ENCODE results near the gene PGBD5. TPM values are rescaled to one million over a fixed set of nuclear protein-coding genes. Genes with fewer than 3 reads are reported as not detected.

Gene PGBD5
- total RNA-seq, 1 donor from 2014 or later, result 16.1 TPM

- DNase-seq (no peak), ATAC-seq (no peak)
- intact Hi-C loops (cut with micrococcal nuclease), result no loop called here
Measured at GRCh38 chr1:230401101-230401500, 25.0 kb downstream of the PGBD5 start.

GRCh38 chr1:230400007-230400344 lies 26.2 kb downstream of the PGBD5 start:
- DNase-seq (no peak), ATAC-seq (no peak)
- intact Hi-C loops (cut with micrococcal nuclease), result no loop called here

GRCh38 chr1:230399321-230400006 lies 26.7 kb downstream of the PGBD5 start:
- DNase-seq, result no peak

GRCh38 chr1:230398856-230399255 lies 27.3 kb downstream of the PGBD5 start:
- ATAC-seq (no peak), DNase-seq (no peak)
- intact Hi-C loops (cut with micrococcal nuclease), result no loop called here

More at GRCh38 chr1:230399321-230400006, 26.7 kb downstream of the PGBD5 start:
- no peak for ATAC-seq
- intact Hi-C loops (cut with micrococcal nuclease), result no loop called here

GRCh38 chr1:230396966-230397365 lies 29.2 kb downstream of the PGBD5 start:
- intact Hi-C loops (cut with micrococcal nuclease), result no loop called here
- ATAC-seq (no peak), DNase-seq (no peak)

- no peak for ATAC-seq
- no peak for DNase-seq
- intact Hi-C loops (cut with micrococcal nuclease), result no loop called here
Measured at GRCh38 chr1:230395932-230396331, 30.2 kb downstream of the PGBD5 start.

- DNase-seq (no peak), ATAC-seq (no peak)
- intact Hi-C loops (cut with micrococcal nuclease), result no loop called here
Measured at GRCh38 chr1:230394741-230395140, 31.4 kb downstream of the PGBD5 start.

- intact Hi-C loops (cut with micrococcal nuclease), result no loop called here
- no peak for ATAC-seq
- no peak for DNase-seq
Measured at GRCh38 chr1:230394134-230394533, 32.0 kb downstream of the PGBD5 start.

GRCh38 chr1:230393722-230394121 lies 32.4 kb downstream of the PGBD5 start:
- DNase-seq, result no peak
- intact Hi-C loops (cut with micrococcal nuclease), result no loop called here
- ATAC-seq, result no peak

GRCh38 chr1:230392920-230393521 lies 33.1 kb downstream of the PGBD5 start:
- intact Hi-C loops (cut with micrococcal nuclease), result no loop called here
- DNase-seq (no peak), ATAC-seq (no peak)

GRCh38 chr1:230392536-230392909 lies 33.6 kb downstream of the PGBD5 start:
- DNase-seq (no peak), ATAC-seq (no peak)
- intact Hi-C loops (cut with micrococcal nuclease), result no loop called here

- ATAC-seq (no peak), DNase-seq (no peak)
- intact Hi-C loops (cut with micrococcal nuclease), result no loop called here
Measured at GRCh38 chr1:230391776-230392535, 34.2 kb downstream of the PGBD5 start.

GRCh38 chr1:230390371-230390770 lies 35.8 kb downstream of the PGBD5 start:
- ATAC-seq, result no peak
- DNase-seq, result no peak
- intact Hi-C loops (cut with micrococcal nuclease), result no loop called here

GRCh38 chr1:230387876-230388275 lies 38.3 kb downstream of the PGBD5 start:
- intact Hi-C loops (cut with micrococcal nuclease), result no loop called here
- ATAC-seq (no peak), DNase-seq (no peak)

GRCh38 chr1:230387296-230387695 lies 38.8 kb downstream of the PGBD5 start:
- no peak for DNase-seq
- no peak for ATAC-seq
- intact Hi-C loops (cut with micrococcal nuclease), result no loop called here

- ATAC-seq (peak; percentile 60), DNase-seq (no peak)
- intact Hi-C loops (cut with micrococcal nuclease), result no loop called here
Measured at GRCh38 chr1:230386637-230387262, 39.4 kb downstream of the PGBD5 start.

GRCh38 chr1:230385930-230386329 lies 40.2 kb downstream of the PGBD5 start:
- DNase-seq (no peak), ATAC-seq (no peak)
- intact Hi-C loops (cut with micrococcal nuclease), result no loop called here

- intact Hi-C loops (cut with micrococcal nuclease), result no loop called here
- ATAC-seq, result no peak
Measured at GRCh38 chr1:230385158-230385450, 41.0 kb downstream of the PGBD5 start.

GRCh38 chr1:230384380-230385157 lies 41.6 kb downstream of the PGBD5 start:
- no peak for DNase-seq
- ATAC-seq, result no peak
- intact Hi-C loops (cut with micrococcal nuclease), result no loop called here

More at GRCh38 chr1:230385158-230385450, 41.0 kb downstream of the PGBD5 start:
- DNase-seq, result no peak

- intact Hi-C loops (cut with micrococcal nuclease), result no loop called here
- ATAC-seq (no peak), DNase-seq (no peak)
Measured at GRCh38 chr1:230383425-230383824, 42.7 kb downstream of the PGBD5 start.

Measured in left ventricle myocardium superior (tissue), 1 donor.